ENCODE results near the gene AKR1D1.

DNA sequence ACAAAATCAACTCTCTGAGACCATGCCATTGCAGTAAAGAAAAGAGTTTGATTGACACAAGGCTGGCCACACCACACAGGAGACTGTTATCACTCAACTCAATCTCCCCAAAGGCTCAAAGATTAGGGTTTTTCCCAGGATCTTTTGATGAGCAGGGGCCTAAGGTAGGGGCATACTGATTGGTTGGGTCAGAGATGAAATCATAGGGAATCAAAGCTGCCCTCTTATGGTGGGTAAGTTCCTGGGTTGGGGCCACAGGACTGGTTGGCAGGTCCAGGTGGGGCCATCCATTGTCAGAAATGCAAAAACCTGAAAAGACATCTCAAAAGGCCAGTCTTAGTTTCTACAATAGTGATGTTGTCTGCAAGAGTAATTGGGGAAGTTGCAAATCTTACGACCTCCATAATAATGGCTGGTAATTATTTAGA lies 91.6 kb downstream of the AKR1D1 start:
- TF ChIP-seq GATA2 (IDR thresholded peaks at IDR 0.05; ENCODE audit: low read depth, low read length) (no peak), GATA3 (IDR thresholded peaks at IDR 0.05; ENCODE audit: low read depth, low read length) (no peak)
